ENCODE measurements around the gene FAM131A.

The FAM131A gene

GRCh38 chr3:184349563-184350470 is 12.4 kb downstream of the FAM131A start (continued):
- no peak for TF ChIP-seq CREB5 (CRISPR knock-in tag; IDR thresholded peaks at IDR 0.05; ENCODE audit: low read depth)
- no peak for TF ChIP-seq PATZ1 (CRISPR knock-in tag; IDR thresholded peaks at IDR 0.05; ENCODE audit: borderline replicate concordance)

- no peak for TF ChIP-seq OSR1 (CRISPR knock-in tag; IDR thresholded peaks at IDR 0.05)
- TF ChIP-seq ARNTL (CRISPR knock-in tag; IDR thresholded peaks at IDR 0.05; ENCODE audit: borderline replicate concordance, low read depth) = no peak
- no peak for TF ChIP-seq TOX (CRISPR knock-in tag; IDR thresholded peaks at IDR 0.05; ENCODE audit: borderline replicate concordance)
- TF ChIP-seq GLIS3 (CRISPR knock-in tag; IDR thresholded peaks at IDR 0.05) = no peak
- no peak for TF ChIP-seq PATZ1 (CRISPR knock-in tag; IDR thresholded peaks at IDR 0.05; ENCODE audit: borderline replicate concordance)
- no peak for TF ChIP-seq CSRNP3 (CRISPR knock-in tag; IDR thresholded peaks at IDR 0.05)
- TF ChIP-seq ZNF565 (CRISPR knock-in tag; conservative IDR thresholded peaks at IDR 0.05; ENCODE audit: low read depth) = no peak
- no peak for TF ChIP-seq POU6F1 (CRISPR knock-in tag; IDR thresholded peaks at IDR 0.05; ENCODE audit: borderline replicate concordance, low read depth)
- TF ChIP-seq BACH2 (CRISPR knock-in tag; IDR thresholded peaks at IDR 0.05; ENCODE audit: borderline replicate concordance) = no peak
- no peak for TF ChIP-seq ESRRG (CRISPR knock-in tag; IDR thresholded peaks at IDR 0.05)
- no peak for TF ChIP-seq ZNF8 (CRISPR knock-in tag; IDR thresholded peaks at IDR 0.05)
- no peak for TF ChIP-seq ISL1 (CRISPR knock-in tag; IDR thresholded peaks at IDR 0.05)
- TF ChIP-seq TSHZ2 (CRISPR knock-in tag; IDR thresholded peaks at IDR 0.05) = no peak
- no peak for TF ChIP-seq CSDC2 (CRISPR knock-in tag; IDR thresholded peaks at IDR 0.05)
- no peak for TF ChIP-seq ZFP30 (CRISPR knock-in tag; IDR thresholded peaks at IDR 0.05)
- no peak for ATAC-seq
Observed at GRCh38 chr3:184350618-184351017, 13.2 kb downstream of the FAM131A start.

- ATAC-seq = no peak
- TF ChIP-seq CSRNP3 (CRISPR knock-in tag; IDR thresholded peaks at IDR 0.05) = no peak
- no peak for TF ChIP-seq ZNF8 (CRISPR knock-in tag; IDR thresholded peaks at IDR 0.05)
- no peak for TF ChIP-seq ESRRG (CRISPR knock-in tag; IDR thresholded peaks at IDR 0.05)
- no peak for TF ChIP-seq ARNTL (CRISPR knock-in tag; IDR thresholded peaks at IDR 0.05; ENCODE audit: borderline replicate concordance, low read depth)
- TF ChIP-seq ZFP3 (CRISPR knock-in tag; IDR thresholded peaks at IDR 0.05) = no peak
- TF ChIP-seq POU6F1 (CRISPR knock-in tag; IDR thresholded peaks at IDR 0.05; ENCODE audit: borderline replicate concordance, low read depth) = no peak
- TF ChIP-seq ZNF70 (CRISPR knock-in tag; IDR thresholded peaks at IDR 0.05) = no peak
- no peak for TF ChIP-seq SNAI2 (CRISPR knock-in tag; IDR thresholded peaks at IDR 0.05)
- no peak for TF ChIP-seq ZFP30 (CRISPR knock-in tag; IDR thresholded peaks at IDR 0.05)
- TF ChIP-seq CREB5 (CRISPR knock-in tag; IDR thresholded peaks at IDR 0.05; ENCODE audit: low read depth) = no peak
Observed at GRCh38 chr3:184351511-184352148, 14.2 kb downstream of the FAM131A start.

Measured in SK-N-SH treated with all-trans-retinoic acid at 6 μM for 48 hours (cell line).